H1 (cell line): Measurements from ENCODE around the gene FOXF2.
A peak's percentile ranks its signal among the peaks of the same experiment; 100 is the strongest.

Source experiments
- CBX8 ChIP-seq: fragments of 300-800, 300-1000 bp; sonication (generic); IDR thresholded peaks from 2 replicates; pipeline ENCODE4 v1.7.1; 2016; ENCODE audit warnings: low read depth, low read length, borderline replicate concordance
- CHD1 ChIP-seq: IDR thresholded peaks from 2 replicates; pipeline ENCODE4 v1.6.1; 2012; ENCODE audit warnings: low read depth, low read length, improper control_type of control experiment
- CTCF ChIP-seq, 3 experiments: IDR thresholded peaks; 1 replicate in 2 of 3; 2 replicates in 1 of 3; pipeline versions ENCODE4 v1.5.1 to v1.6.1; 2011; ENCODE audit warnings: low read length in 3 of 3, mild to moderate bottlenecking in 3 of 3, inconsistent platforms in 2 of 3, low read depth in 1 of 3, moderate library complexity in 1 of 3; ENCODE audit not compliant: insufficient read depth in 1 of 3; ENCODE audit errors: control extremely low read depth in 1 of 3
- JUN ChIP-seq: IDR thresholded peaks from 2 replicates; pipeline ENCODE4 v1.6.1; 2011; ENCODE audit warnings: low read depth, mild to moderate bottlenecking, improper control_type of control experiment, low read length
- JUND ChIP-seq: IDR thresholded peaks from 2 replicates; pipeline ENCODE4 v1.6.1; 2011; ENCODE audit warnings: mild to moderate bottlenecking, improper control_type of control experiment, low read length
- MAFK ChIP-seq: IDR thresholded peaks from 2 replicates; pipeline ENCODE4 v1.6.1; 2012; ENCODE audit warnings: low read depth, mild to moderate bottlenecking, improper control_type of control experiment, low read length
- PHF8 ChIP-seq: fragments of 200-600 bp; sonication (generic); conservative IDR thresholded peaks from 2 replicates; pipeline ENCODE4 v1.7.1; 2012; ENCODE audit warnings: low read depth, mild to moderate bottlenecking, inconsistent platforms, low read length, moderate library complexity
- POLR2A ChIP-seq, 2 experiments: IDR thresholded peaks; 1 replicate in 1 of 2; 2 replicates in 1 of 2; pipeline ENCODE4 v1.6.1; 2011; ENCODE audit warnings: low read depth in 2 of 2, low read length in 2 of 2, mild to moderate bottlenecking in 2 of 2; ENCODE audit errors: control extremely low read depth in 1 of 2
- POLR2AphosphoS5 ChIP-seq: IDR thresholded peaks from 2 replicates; pipeline ENCODE4 v1.6.1; 2011; ENCODE audit warnings: low read depth, low read length
- RAD21 ChIP-seq, 2 experiments: IDR thresholded peaks in 1 of 2; conservative IDR thresholded peaks in 1 of 2; 2 replicates each; pipeline ENCODE4 v1.6.1; 2011; ENCODE audit warnings: low read depth in 2 of 2, low read length in 2 of 2, improper control_type of control experiment in 1 of 2, inconsistent platforms in 1 of 2, mild to moderate bottlenecking in 1 of 2, moderate library complexity in 1 of 2
- SP1 ChIP-seq: IDR thresholded peaks from 2 replicates; pipeline ENCODE4 v1.6.1; 2011; ENCODE audit warnings: low read depth, low read length
- SUZ12 ChIP-seq: fragments of 200-600 bp; sonication (generic); IDR thresholded peaks from 2 replicates; pipeline ENCODE4 v1.6.1; 2012; ENCODE audit warnings: mild to moderate bottlenecking, inconsistent platforms, low read length, moderate library complexity, mixed read lengths
- TAF1 ChIP-seq: IDR thresholded peaks from 2 replicates; pipeline ENCODE4 v1.6.1; 2011; ENCODE audit warnings: mild to moderate bottlenecking, low read depth, low read length

- TF ChIP-seq CBX8 (no peak), CTCF (IDR thresholded peaks at IDR 0.05; ENCODE audit: control extremely low read depth in 1 of 3, insufficient read depth in 1 of 3, low read depth in 1 of 3, low read length in 3 of 3) (no peak), MAFK (no peak), PHF8 (no peak), CHD1 (no peak), JUN (no peak), POLR2A (IDR thresholded peaks at IDR 0.05; ENCODE audit: control extremely low read depth in 1 of 2, low read depth in 2 of 2, low read length in 2 of 2) (no peak), SP1 (0 out of 2 replicates have a peak, but pooled peaks have one; percentile 24), SUZ12 (no peak), RAD21 (IDR thresholded peaks at IDR 0.05 in 1 of 2, conservative IDR thresholded peaks at IDR 0.05 in 1 of 2; ENCODE audit: low read depth in 2 of 2, low read length in 2 of 2) (no peak), POLR2AphosphoS5 (no peak), JUND (no peak), TAF1 (no peak)
Measured at GRCh38 chr6:1389369-1390132, at the start of gene FOXF2.
